GM13976 (cell line): Measurements from ENCODE around the gene OXTR.
"Not testable (repeated sequence)": the region's sequence is repeated elsewhere in the genome, so short reads cannot be mapped to it uniquely, and the experiment has no call there.

Experiments used
- DNase-seq: peaks from one replicate; pipeline ENCODE4 v3.0.0; 2012; ENCODE audit warnings: low spot score
- in situ Hi-C: fragments of 300-500 bp; cut with MboI; formaldehyde crosslinking; loops from one replicate; pipeline ENCODE4 v1.12.0; 2022; ENCODE audit warnings: low sequenced_read_pairs, mixed read lengths, inconsistent platforms; ENCODE audit not compliant: unreplicated experiment
- TF ChIP-seq, protein P1 (sequence below): IDR thresholded peaks from 2 replicates; pipeline ENCODE4 v1.5.1; 2012; ENCODE audit warnings: borderline replicate concordance, mild to moderate bottlenecking; ENCODE audit not compliant: insufficient read depth; ENCODE audit errors: extremely low read depth, missing control alignments, control extremely low read depth

Gene OXTR

DNA sequence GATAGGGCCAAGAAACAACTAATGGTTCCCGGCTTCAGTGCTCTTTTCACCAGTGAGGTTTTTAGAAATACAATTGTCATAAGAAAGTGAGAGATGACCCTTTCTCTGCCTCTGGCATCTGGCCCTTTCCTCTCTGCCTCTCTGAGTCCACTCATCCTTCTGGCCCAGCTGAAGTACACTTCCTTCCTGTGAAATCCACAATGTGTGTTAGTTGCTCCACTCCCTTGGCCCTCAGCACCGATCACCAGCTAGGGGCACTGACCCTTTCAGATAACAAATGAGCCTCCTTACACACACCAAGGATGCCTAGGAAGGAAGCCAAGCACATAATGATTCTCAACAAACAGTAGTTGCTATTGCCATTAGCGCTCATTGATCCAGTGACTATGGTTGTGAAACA lies 38.8 kb downstream of the OXTR start:
- DNase-seq: no peak
- TF ChIP-seq, protein P1, sequence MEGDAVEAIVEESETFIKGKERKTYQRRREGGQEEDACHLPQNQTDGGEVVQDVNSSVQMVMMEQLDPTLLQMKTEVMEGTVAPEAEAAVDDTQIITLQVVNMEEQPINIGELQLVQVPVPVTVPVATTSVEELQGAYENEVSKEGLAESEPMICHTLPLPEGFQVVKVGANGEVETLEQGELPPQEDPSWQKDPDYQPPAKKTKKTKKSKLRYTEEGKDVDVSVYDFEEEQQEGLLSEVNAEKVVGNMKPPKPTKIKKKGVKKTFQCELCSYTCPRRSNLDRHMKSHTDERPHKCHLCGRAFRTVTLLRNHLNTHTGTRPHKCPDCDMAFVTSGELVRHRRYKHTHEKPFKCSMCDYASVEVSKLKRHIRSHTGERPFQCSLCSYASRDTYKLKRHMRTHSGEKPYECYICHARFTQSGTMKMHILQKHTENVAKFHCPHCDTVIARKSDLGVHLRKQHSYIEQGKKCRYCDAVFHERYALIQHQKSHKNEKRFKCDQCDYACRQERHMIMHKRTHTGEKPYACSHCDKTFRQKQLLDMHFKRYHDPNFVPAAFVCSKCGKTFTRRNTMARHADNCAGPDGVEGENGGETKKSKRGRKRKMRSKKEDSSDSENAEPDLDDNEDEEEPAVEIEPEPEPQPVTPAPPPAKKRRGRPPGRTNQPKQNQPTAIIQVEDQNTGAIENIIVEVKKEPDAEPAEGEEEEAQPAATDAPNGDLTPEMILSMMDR: no peak
- in situ Hi-C loops: no loop called here

GRCh38 chr3:8729479-8729878 lies 39.9 kb downstream of the OXTR start:
- DNase-seq: no peak

GRCh38 chr3:8727605-8728512 lies 41.6 kb downstream of the OXTR start:
- TF ChIP-seq, protein P1: no peak
- no peak for DNase-seq
- in situ Hi-C loops: no loop called here

More at GRCh38 chr3:8729479-8729878, 39.9 kb downstream of the OXTR start:
- TF ChIP-seq, protein P1: no peak
- in situ Hi-C loops: no loop called here

DNA sequence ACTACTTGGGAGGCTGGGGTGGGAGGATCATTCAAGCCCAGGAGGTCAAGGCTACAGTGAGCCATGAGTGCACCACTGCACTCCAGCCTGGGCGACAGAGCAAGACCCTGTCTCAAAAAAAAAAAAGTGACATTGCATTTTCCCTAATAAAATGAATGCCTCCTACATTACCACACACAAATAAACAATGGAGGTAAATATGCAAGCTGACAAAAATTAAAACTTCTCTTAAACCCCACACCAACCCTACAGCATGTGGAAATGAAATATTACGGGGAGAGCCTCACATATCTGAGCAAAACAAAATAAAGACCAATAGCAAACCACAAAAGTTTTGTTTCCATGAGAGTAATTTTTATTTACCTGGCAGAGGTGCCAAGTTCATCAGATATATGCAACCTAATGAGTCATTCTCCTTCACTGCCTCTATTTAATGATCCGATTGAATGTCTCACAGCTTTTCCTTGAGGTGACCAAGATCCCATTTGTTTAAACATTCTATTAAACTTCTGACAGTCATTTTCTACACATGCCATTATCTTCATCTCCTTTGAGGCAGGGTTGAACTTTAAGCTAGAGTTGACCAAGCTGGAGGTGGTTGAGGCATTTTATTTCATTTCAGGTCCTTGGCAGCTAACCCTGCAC lies 45.2 kb downstream of the OXTR start:
- TF ChIP-seq, protein P1: no peak
- in situ Hi-C loops: no loop called here

DNA sequence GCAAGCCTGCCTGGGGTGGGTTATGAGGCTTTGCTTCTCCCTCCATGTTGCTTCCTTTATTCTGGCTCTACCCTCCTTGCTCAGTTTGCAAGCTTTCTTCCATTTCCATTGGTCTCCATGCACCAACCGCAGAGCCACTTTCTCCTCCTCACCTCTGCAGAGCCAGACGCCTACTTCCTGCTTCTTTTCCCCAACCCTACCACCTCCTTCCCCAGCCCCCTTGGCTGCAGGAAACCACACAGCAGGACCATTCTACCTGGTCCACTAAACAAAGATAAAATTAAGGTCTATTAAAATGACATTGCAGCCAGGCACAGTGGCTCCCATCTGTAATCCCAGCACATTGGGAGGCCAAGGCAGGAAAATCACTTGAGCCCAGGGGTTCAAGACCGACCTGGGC lies 45.8 kb downstream of the OXTR start:
- TF ChIP-seq, protein P1: no peak
- in situ Hi-C loops: no loop called here
- no peak for DNase-seq

More for the DNA sequence above, 45.2 kb downstream of the OXTR start:
- DNase-seq: no peak

GRCh38 chr3:8722808-8723207 lies 46.6 kb downstream of the OXTR start:
- in situ Hi-C loops: no loop called here

GRCh38 chr3:8715757-8716156 lies 53.7 kb downstream of the OXTR start:
- in situ Hi-C loops, DNase-seq: not testable (repeated sequence)

More at GRCh38 chr3:8722808-8723207, 46.6 kb downstream of the OXTR start:
- no peak for DNase-seq
- TF ChIP-seq, protein P1: no peak
